GM12874 (cell line): ENCODE results near the gene DLGAP1.
A peak's percentile ranks its signal among the peaks of the same experiment; 100 is the strongest.

ENCODE experiments used
- CTCF ChIP-seq: IDR thresholded peaks from 2 replicates; pipeline ENCODE4 v1.5.1; 2011; ENCODE audit warnings: low read depth, mild to moderate bottlenecking, control low read depth, low read length, moderate library complexity; ENCODE audit not compliant: insufficient read depth

DLGAP1 gene

DNA sequence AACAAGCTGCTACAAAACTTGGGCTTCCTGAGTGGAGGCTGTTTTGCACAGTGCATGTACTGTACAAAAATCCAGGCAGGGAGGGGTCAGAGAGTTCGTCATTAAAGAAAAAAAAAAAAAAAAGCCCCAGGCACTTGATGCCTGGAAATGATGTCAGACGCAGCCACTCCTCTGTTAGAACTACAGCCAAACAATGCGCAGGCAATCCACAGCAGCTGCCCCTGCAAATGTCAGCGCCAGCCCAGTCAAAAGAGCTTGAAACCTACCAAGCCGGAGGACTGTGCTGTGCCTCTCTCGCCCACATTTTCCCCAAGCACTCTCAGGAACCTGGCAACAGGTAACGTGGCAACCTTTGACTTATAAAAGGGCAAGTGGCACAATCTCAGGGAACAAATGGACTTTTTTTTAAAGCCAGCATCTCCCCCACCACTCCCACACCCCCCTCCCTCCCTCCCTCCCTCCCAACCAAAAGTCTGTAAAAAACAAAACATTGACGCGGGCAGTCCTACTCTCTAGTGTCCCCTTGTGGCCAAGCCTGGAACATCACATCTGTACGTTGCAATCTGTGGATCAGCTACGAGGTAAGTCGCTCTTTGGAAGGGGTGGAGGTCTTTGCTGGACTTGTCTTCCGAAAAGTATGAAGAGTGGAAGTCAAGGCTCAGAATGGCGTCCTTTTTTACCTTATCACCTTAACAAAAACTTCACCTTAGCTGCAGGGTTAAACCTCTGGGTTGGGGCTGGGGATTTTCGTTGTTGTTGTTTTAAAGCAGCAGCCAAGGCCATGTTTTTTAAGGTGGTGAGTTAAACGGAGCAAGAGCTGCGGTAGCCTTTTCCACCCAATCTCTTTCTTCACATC, 861.0 kb downstream of the DLGAP1 start:
- TF ChIP-seq CTCF, result peak; percentile 88

GRCh38 chr18:3593381-3593903, 861.7 kb downstream of the DLGAP1 start:
- TF ChIP-seq CTCF, result no peak

GRCh38 chr18:3592864-3593263, 862.2 kb downstream of the DLGAP1 start:
- TF ChIP-seq CTCF, result no peak

GRCh38 chr18:3590096-3590630, 864.9 kb downstream of the DLGAP1 start:
- no peak for TF ChIP-seq CTCF

GRCh38 chr18:3585656-3586509, 869.2 kb downstream of the DLGAP1 start:
- peak; percentile 79 for TF ChIP-seq CTCF

- TF ChIP-seq CTCF, result no peak
Observed at GRCh38 chr18:3584897-3585460, 870.1 kb downstream of the DLGAP1 start.

- no peak for TF ChIP-seq CTCF
Observed at GRCh38 chr18:3584266-3584861, 870.7 kb downstream of the DLGAP1 start.
